Activated CD4-positive, alpha-beta T cell treated with anti-CD3 and anti-CD28 coated beads, Interleukin-2, amount 10 ng/mL, durations not matched to agents 7 days and 5 days (primary cell): Measurements from ENCODE around the gene SERPINE2. TPM values are rescaled to one million over a fixed set of nuclear protein-coding genes. Genes with fewer than 3 reads are reported as not detected.

Experiments used
- CTCF ChIA-PET: fragments of 350-600 bp; sonication (Branson Sonifier 250); formaldehyde crosslinking; loops from one replicate; lab custom pipeline; 2021; ENCODE audit warnings: antibody characterized with exemption; lab: Charles Lee
- POLR2A ChIA-PET: fragments of 350-600 bp; sonication (Branson Sonifier 250); formaldehyde crosslinking; loops from one replicate; lab custom pipeline; 2021; ENCODE audit warnings: antibody characterized with exemption; lab: Charles Lee
- DNase-seq: peaks from one replicate; pipeline ENCODE4 v3.0.0-alpha.2; 2020
- H3K27ac Mint-ChIP-seq: one replicate; pipeline ENCODE4 v1.8.0; 2021; ENCODE audit warnings: mild to moderate bottlenecking, moderate library complexity, mixed read lengths
- H3K27me3 Mint-ChIP-seq: one replicate; pipeline ENCODE4 v1.8.0; 2021; ENCODE audit warnings: mixed read lengths
- H3K36me3 Mint-ChIP-seq: one replicate; pipeline ENCODE4 v1.8.0; 2021; ENCODE audit warnings: low read depth, mixed read lengths
- H3K4me1 Mint-ChIP-seq: one replicate; pipeline ENCODE4 v1.8.0; 2021; ENCODE audit warnings: mixed read lengths
- H3K4me3 Mint-ChIP-seq: one replicate; pipeline ENCODE4 v1.8.0; 2021; ENCODE audit warnings: mild to moderate bottlenecking, moderate library complexity, mixed read lengths
- H3K9me3 Mint-ChIP-seq: one replicate; pipeline ENCODE4 v1.8.0; 2021; ENCODE audit warnings: mixed read lengths
- total RNA-seq, 2 experiments: library from RNA; stranded (reverse); gene quantifications; one replicate each; pipeline ENCODE4 v1.2.3, GENCODE V29; 2021

SERPINE2 gene
- total RNA-seq, 2 experiments from 2014 or later = 4.4 to 4.8 TPM

- no peaks in the 10 kb centered on the region for H3K27me3 Mint-ChIP-seq
- CTCF ChIA-PET = interaction anchor here (0.9 kb wide), 1 partner anchor 26 kb away, joined by 3 read pairs; no protein-coding TSS in a partner anchor
- H3K4me1 Mint-ChIP-seq = peaks cover 10% of the 10 kb centered on the region
- no peak overlapping the region for H3K4me3 Mint-ChIP-seq
- no peaks in the 10 kb centered on the region for H3K36me3 Mint-ChIP-seq
- POLR2A ChIA-PET = no interaction called here
- H3K9me3 Mint-ChIP-seq = no peaks in the 10 kb centered on the region
- H3K27ac Mint-ChIP-seq = no peak overlapping the region
- no peak for DNase-seq
These were observed 40.1 kb downstream of the SERPINE2 start for GRCh38 chr2:223998948-223999347.

- ChIA-PET CTCF (no interaction called here), POLR2A (no interaction called here)
These were observed 41.1 kb downstream of the SERPINE2 start for GRCh38 chr2:223997938-223998337.

GRCh38 chr2:223996391-223996790 is 42.7 kb downstream of the SERPINE2 start:
- DNase-seq = no peak
- no peak overlapping the region for H3K4me3 Mint-ChIP-seq
- ChIA-PET POLR2A (no interaction called here), CTCF (interaction anchor here (0.7 kb wide), 1 partner anchor 187 kb away, joined by 3 read pairs; no protein-coding TSS in a partner anchor)
- no peaks in the 10 kb centered on the region for H3K36me3 Mint-ChIP-seq
- no peaks in the 10 kb centered on the region for H3K27me3 Mint-ChIP-seq
- peaks cover 13% of the 10 kb centered on the region for H3K4me1 Mint-ChIP-seq
- no peak overlapping the region for H3K27ac Mint-ChIP-seq
- H3K9me3 Mint-ChIP-seq = no peaks in the 10 kb centered on the region

More at GRCh38 chr2:223997938-223998337, 41.1 kb downstream of the SERPINE2 start:
- H3K9me3 Mint-ChIP-seq = no peaks in the 10 kb centered on the region
- H3K27ac Mint-ChIP-seq = no peak overlapping the region
- H3K27me3 Mint-ChIP-seq = no peaks in the 10 kb centered on the region
- H3K4me1 Mint-ChIP-seq = peaks cover 13% of the 10 kb centered on the region
- H3K36me3 Mint-ChIP-seq = no peaks in the 10 kb centered on the region
- no peak overlapping the region for H3K4me3 Mint-ChIP-seq
- DNase-seq = no peak

GRCh38 chr2:223995569-223995968 is 43.5 kb downstream of the SERPINE2 start:
- Mint-ChIP-seq H3K27me3 (no peaks in the 10 kb centered on the region), H3K4me3 (no peak overlapping the region), H3K27ac (no peak overlapping the region), H3K36me3 (no peaks in the 10 kb centered on the region), H3K4me1 (peaks cover 13% of the 10 kb centered on the region), H3K9me3 (no peaks in the 10 kb centered on the region)
- CTCF ChIA-PET = interaction anchor here (0.5 kb wide), 1 partner anchor 319 kb away, joined by 3 read pairs; no protein-coding TSS in a partner anchor
- POLR2A ChIA-PET = no interaction called here
- no peak for DNase-seq

- Mint-ChIP-seq H3K4me1 (peaks cover 13% of the 10 kb centered on the region), H3K36me3 (no peaks in the 10 kb centered on the region), H3K4me3 (no peak overlapping the region), H3K27me3 (no peaks in the 10 kb centered on the region), H3K9me3 (no peaks in the 10 kb centered on the region), H3K27ac (no peak overlapping the region)
- ChIA-PET CTCF (interaction anchor here (1.1 to 2.6 kb wide), 4 partner anchors 14 to 657 kb away, joined by 3 to 17 read pairs (median 5); no protein-coding TSS in a partner anchor), POLR2A (no interaction called here)
- no peak for DNase-seq
These were observed 44.4 kb downstream of the SERPINE2 start for GRCh38 chr2:223994562-223995162.

- no peaks in the 10 kb centered on the region for H3K36me3 Mint-ChIP-seq
- ChIA-PET CTCF (interaction anchor here (0.5 to 2.6 kb wide), 18 partner anchors 9 to 1738 kb away, joined by 3 to 17 read pairs (median 4); no protein-coding TSS in a partner anchor), POLR2A (no interaction called here)
- H3K4me1 Mint-ChIP-seq = peaks cover 13% of the 10 kb centered on the region
- H3K9me3 Mint-ChIP-seq = no peaks in the 10 kb centered on the region
- no peak overlapping the region for H3K4me3 Mint-ChIP-seq
- DNase-seq = peak; percentile 75
- no peak overlapping the region for H3K27ac Mint-ChIP-seq
- H3K27me3 Mint-ChIP-seq = no peaks in the 10 kb centered on the region
These were observed 45.4 kb downstream of the SERPINE2 start for GRCh38 chr2:223993634-223994232.

GRCh38 chr2:223991611-223992010 is 47.5 kb downstream of the SERPINE2 start:
- ChIA-PET CTCF (interaction anchor here (1.4 kb wide), 1 partner anchor 291 kb away, joined by 4 read pairs; no protein-coding TSS in a partner anchor), POLR2A (no interaction called here)
- Mint-ChIP-seq H3K27me3 (no peaks in the 10 kb centered on the region), H3K4me1 (peaks cover 13% of the 10 kb centered on the region), H3K4me3 (no peak overlapping the region), H3K9me3 (no peaks in the 10 kb centered on the region), H3K27ac (no peak overlapping the region), H3K36me3 (no peaks in the 10 kb centered on the region)
- no peak for DNase-seq

- Mint-ChIP-seq H3K4me3 (no peak overlapping the region), H3K27me3 (no peaks in the 10 kb centered on the region), H3K4me1 (peaks cover 7% of the 10 kb centered on the region), H3K36me3 (no peaks in the 10 kb centered on the region), H3K27ac (no peak overlapping the region), H3K9me3 (no peaks in the 10 kb centered on the region)
- CTCF ChIA-PET = interaction anchor here (0.8 to 1.4 kb wide), 2 partner anchors 38 to 79 kb away, joined by 3 to 4 read pairs; no protein-coding TSS in a partner anchor
- POLR2A ChIA-PET = no interaction called here
- DNase-seq = no peak
These were observed 49.2 kb downstream of the SERPINE2 start for GRCh38 chr2:223989856-223990232.

GRCh38 chr2:223989206-223989855 is 49.8 kb downstream of the SERPINE2 start:
- ChIA-PET CTCF (interaction anchor here (0.8 to 1.4 kb wide), 2 partner anchors 39 to 79 kb away, joined by 3 to 4 read pairs; no protein-coding TSS in a partner anchor), POLR2A (no interaction called here)
- Mint-ChIP-seq H3K27me3 (no peaks in the 10 kb centered on the region), H3K36me3 (no peaks in the 10 kb centered on the region), H3K27ac (no peak overlapping the region), H3K4me3 (no peak overlapping the region), H3K4me1 (peaks cover 4% of the 10 kb centered on the region), H3K9me3 (no peaks in the 10 kb centered on the region)
- no peak for DNase-seq

- POLR2A ChIA-PET = no interaction called here
- Mint-ChIP-seq H3K27ac (no peak overlapping the region), H3K27me3 (no peaks in the 10 kb centered on the region), H3K4me1 (peaks cover 3% of the 10 kb centered on the region), H3K9me3 (no peaks in the 10 kb centered on the region), H3K36me3 (no peaks in the 10 kb centered on the region), H3K4me3 (no peak overlapping the region)
- DNase-seq = no peak
- CTCF ChIA-PET = interaction anchor here (1.4 to 2.0 kb wide), 2 partner anchors 11 to 12 kb away, joined by 6 to 13 read pairs; no protein-coding TSS in a partner anchor
These were observed 57.8 kb downstream of the SERPINE2 start for GRCh38 chr2:223981241-223981640.

GRCh38 chr2:223980803-223981202 is 58.3 kb downstream of the SERPINE2 start:
- DNase-seq = no peak
- Mint-ChIP-seq H3K4me1 (peaks cover 3% of the 10 kb centered on the region), H3K36me3 (no peaks in the 10 kb centered on the region), H3K4me3 (no peak overlapping the region), H3K9me3 (no peaks in the 10 kb centered on the region), H3K27ac (no peak overlapping the region), H3K27me3 (no peaks in the 10 kb centered on the region)
- CTCF ChIA-PET = interaction anchor here (1.2 to 2.0 kb wide), 3 partner anchors 10 to 78 kb away, joined by 3 to 13 read pairs (median 6); no protein-coding TSS in a partner anchor
- POLR2A ChIA-PET = no interaction called here

GRCh38 chr2:223980397-223980735 is 58.7 kb downstream of the SERPINE2 start:
- no peak overlapping the region for H3K4me3 Mint-ChIP-seq
- peaks cover 3% of the 10 kb centered on the region for H3K4me1 Mint-ChIP-seq
- H3K36me3 Mint-ChIP-seq = no peaks in the 10 kb centered on the region
- ChIA-PET CTCF (interaction anchor here (0.8 to 2.0 kb wide), 3 partner anchors 10 to 78 kb away, joined by 3 to 13 read pairs (median 4); no protein-coding TSS in a partner anchor), POLR2A (no interaction called here)
- no peak overlapping the region for H3K27ac Mint-ChIP-seq
- no peak for DNase-seq
- H3K9me3 Mint-ChIP-seq = no peaks in the 10 kb centered on the region
- H3K27me3 Mint-ChIP-seq = no peaks in the 10 kb centered on the region
